Astrocyte (in vitro differentiated cells and primary cell): ENCODE data around the gene FETUB.

ENCODE experiments used
- CTCF ChIP-seq: IDR thresholded peaks from 2 replicates; pipeline ENCODE4 v1.5.1; 2011; ENCODE audit warnings: low read depth, mild to moderate bottlenecking, inconsistent platforms, low read length, moderate library complexity; ENCODE audit not compliant: insufficient read depth
- EZH2 ChIP-seq: IDR thresholded peaks from 2 replicates; pipeline ENCODE4 v1.6.1; 2012; ENCODE audit warnings: mild to moderate bottlenecking, low read length, inconsistent platforms; ENCODE audit not compliant: insufficient read depth

GRCh38 chr3:186616299-186616617, 23.9 kb upstream of the FETUB start:
- TF ChIP-seq CTCF (no peak), EZH2 (no peak)
